Neural progenitor cell (in vitro differentiated cells): ENCODE measurements around the gene TSNAXIP1.
"Not testable (repeated sequence)": the region's sequence is repeated elsewhere in the genome, so short reads cannot be mapped to it uniquely, and the experiment has no call there.

Source experiments
- CTCF ChIP-seq: fragments of 200-600 bp; sonication (generic); IDR thresholded peaks from 2 replicates; pipeline ENCODE4 v1.5.1; 2017; ENCODE audit warnings: antibody characterized with exemption, mild to moderate bottlenecking
- EZH2 ChIP-seq: fragments of 200-600 bp; sonication (generic); IDR thresholded peaks from 2 replicates; pipeline ENCODE4 v1.6.1; 2017; ENCODE audit warnings: antibody characterized with exemption, mild to moderate bottlenecking, moderate library complexity

DNA sequence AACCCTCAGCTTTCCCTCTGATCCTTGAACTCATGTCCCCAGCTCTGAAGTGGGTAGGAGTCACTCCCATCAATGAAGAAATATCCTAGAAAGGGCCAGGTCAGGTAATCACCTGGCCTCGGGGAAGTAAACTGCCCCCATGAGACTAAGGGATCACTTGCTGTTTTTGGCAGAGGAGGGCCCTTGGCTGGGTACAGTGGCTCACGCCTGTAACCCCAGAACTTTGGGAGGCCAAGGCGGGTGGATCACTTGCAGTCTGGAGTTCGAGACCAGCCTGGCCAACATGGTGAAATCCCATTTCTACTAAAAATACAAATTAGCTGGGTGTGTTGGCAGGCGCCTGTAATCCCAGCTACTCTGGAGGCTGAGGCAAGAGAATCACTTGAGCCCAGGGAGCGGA is 57.4 kb downstream of the TSNAXIP1 start:
- not testable (repeated sequence) for TF ChIP-seq EZH2, CTCF
